Psoas muscle (tissue), 8 donors: ENCODE data around the gene COL4A4. TPM values are rescaled to one million over a fixed set of nuclear protein-coding genes. Genes with fewer than 3 reads are reported as not detected.

Experiments used
- ATAC-seq, 4 donors: fragments of 200-7000 bp; cut with Tn5 transposase; one replicate each; pipeline ENCODE4 v1.9.1; 2020; ENCODE audit warnings: moderate library complexity in 3 of 4, mild to moderate bottlenecking in 2 of 4
- DNase-seq, 2 donors: peaks; one replicate each; pipeline ENCODE4 v3.0.0-alpha.2; 2020
- H3K27ac ChIP-seq: fragments of 200-600 bp; one replicate; pipeline ENCODE4 v1.8.0; 2022
- H3K27me3 ChIP-seq, 3 donors: fragments of 200-600 bp in 1 of 3; one replicate each; pipeline versions ENCODE4 v1.6.1 to v1.8.0; 2013 to 2022; ENCODE audit warnings: low read length in 2 of 3, mild to moderate bottlenecking in 2 of 3, moderate library complexity in 1 of 3; ENCODE audit not compliant: insufficient read depth in 3 of 3
- H3K36me3 ChIP-seq, 2 donors: fragments of 200-600 bp in 1 of 2; one replicate each; pipeline versions ENCODE4 v1.6.1 to v1.8.0; 2013 to 2022; ENCODE audit warnings: low read depth in 1 of 2, mild to moderate bottlenecking in 1 of 2, moderate library complexity in 1 of 2; ENCODE audit not compliant: insufficient read depth in 1 of 2
- H3K4me1 ChIP-seq: fragments of 200-600 bp; one replicate; pipeline ENCODE4 v1.8.0; 2022
- H3K4me3 ChIP-seq: fragments of 200-600 bp; one replicate; pipeline ENCODE4 v1.8.0; 2022; ENCODE audit warnings: mild to moderate bottlenecking
- H3K9me3 ChIP-seq: fragments of 200-600 bp; one replicate; pipeline ENCODE4 v1.8.0; 2022
- WGBS, 3 donors: extraction: QIAGEN DNeasy Blood & Tissue Kit; methylation state at CpG; one replicate each; pipeline versions ENCODE4 v1.1.6 to v1.1.7; 2013; 5-methylcytosine and 5-hydroxymethylcytosine counted together
- intact Hi-C, 2 donors: fragments of 100-400 bp; cut with DNase I; formaldehyde crosslinking; loops; one replicate each; pipeline versions ENCODE4 v1.11.0 to v1.14.2; 2022
- polyA plus RNA-seq, 3 donors: library from polyadenylated mRNA; stranded (reverse); fragments of 200-250 nt; gene quantifications; one replicate each; pipeline ENCODE4 v1.2.3, GENCODE V29; 2013
- total RNA-seq, 4 donors: library from RNA; stranded (reverse); fragmentation: NEBNext Ultra II Directional in 2 of 4; extraction: Animal tissue kit (Norgen Biotek cat#: 25700) in 2 of 4; gene quantifications; one replicate each; pipeline versions ENCODE4 v1.2.1 to v1.2.4, GENCODE V29; 2021 to 2023
- TF ChIP-seq, protein P1 (sequence below): fragments of 200-600 bp; IDR thresholded peaks from one replicate; pipeline ENCODE4 v1.8.0; 2022; ENCODE audit warnings: antibody characterized with exemption
- donor health status: healthy with polysubstance abuse.
- donor health status: DM: no; HTN: no; CAD: no; lungs with moderate emphysema.
- donor health status: Bipolar disorder and iron deficiency.
- donor health status: healthy.
- donor health status: DM: yes; HTN: yes; CAD: no.
- donor health status: DM: no; HTN: no; CAD: no.
- donor health status: DM: no; HTN: no; CAD: no.
- donor health status: DM: yes; HTN: yes; CAD: no.

COL4A4 gene
- total and polyA plus RNA-seq, 7 donors: 1.7 to 16.0 (median 4.6) TPM

DNA sequence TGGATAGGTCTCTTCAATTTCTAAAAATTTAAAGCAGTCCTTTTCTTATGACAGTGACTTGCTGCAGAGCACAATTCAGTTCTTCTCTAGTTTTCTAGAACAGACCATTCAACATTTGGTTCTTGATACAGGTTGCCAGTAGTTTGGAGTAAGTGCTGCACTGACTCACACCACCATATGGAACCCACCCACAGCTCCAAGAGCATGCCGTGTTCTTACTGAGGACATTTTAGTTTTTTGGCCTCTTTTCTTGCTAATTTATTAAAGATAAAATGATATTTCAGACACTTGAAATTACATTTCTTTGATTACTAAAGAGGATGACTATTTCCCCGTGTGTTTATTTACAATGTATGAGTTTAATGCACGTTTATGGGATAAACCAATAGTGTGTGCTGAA is 120.0 kb downstream of the COL4A4 start:
- DNase-seq: no peak
- Histone ChIP-seq H3K36me3 (peaks cover 0 to 88% of the 10 kb centered on the region in 2 donors), H3K4me3 (no peak overlapping the region), H3K4me1 (no peaks in the 10 kb centered on the region), H3K27me3 (no peaks in the 10 kb centered on the region), H3K27ac (no peak overlapping the region), H3K9me3 (no peaks in the 10 kb centered on the region)
- 82 to 92% (median 86%) methylated on average over 3 of the region's 3 CpGs for WGBS, 3 donors
- TF ChIP-seq, protein P1, sequence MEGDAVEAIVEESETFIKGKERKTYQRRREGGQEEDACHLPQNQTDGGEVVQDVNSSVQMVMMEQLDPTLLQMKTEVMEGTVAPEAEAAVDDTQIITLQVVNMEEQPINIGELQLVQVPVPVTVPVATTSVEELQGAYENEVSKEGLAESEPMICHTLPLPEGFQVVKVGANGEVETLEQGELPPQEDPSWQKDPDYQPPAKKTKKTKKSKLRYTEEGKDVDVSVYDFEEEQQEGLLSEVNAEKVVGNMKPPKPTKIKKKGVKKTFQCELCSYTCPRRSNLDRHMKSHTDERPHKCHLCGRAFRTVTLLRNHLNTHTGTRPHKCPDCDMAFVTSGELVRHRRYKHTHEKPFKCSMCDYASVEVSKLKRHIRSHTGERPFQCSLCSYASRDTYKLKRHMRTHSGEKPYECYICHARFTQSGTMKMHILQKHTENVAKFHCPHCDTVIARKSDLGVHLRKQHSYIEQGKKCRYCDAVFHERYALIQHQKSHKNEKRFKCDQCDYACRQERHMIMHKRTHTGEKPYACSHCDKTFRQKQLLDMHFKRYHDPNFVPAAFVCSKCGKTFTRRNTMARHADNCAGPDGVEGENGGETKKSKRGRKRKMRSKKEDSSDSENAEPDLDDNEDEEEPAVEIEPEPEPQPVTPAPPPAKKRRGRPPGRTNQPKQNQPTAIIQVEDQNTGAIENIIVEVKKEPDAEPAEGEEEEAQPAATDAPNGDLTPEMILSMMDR: no peak
- no peak for ATAC-seq
- intact Hi-C loops: no loop called here

DNA sequence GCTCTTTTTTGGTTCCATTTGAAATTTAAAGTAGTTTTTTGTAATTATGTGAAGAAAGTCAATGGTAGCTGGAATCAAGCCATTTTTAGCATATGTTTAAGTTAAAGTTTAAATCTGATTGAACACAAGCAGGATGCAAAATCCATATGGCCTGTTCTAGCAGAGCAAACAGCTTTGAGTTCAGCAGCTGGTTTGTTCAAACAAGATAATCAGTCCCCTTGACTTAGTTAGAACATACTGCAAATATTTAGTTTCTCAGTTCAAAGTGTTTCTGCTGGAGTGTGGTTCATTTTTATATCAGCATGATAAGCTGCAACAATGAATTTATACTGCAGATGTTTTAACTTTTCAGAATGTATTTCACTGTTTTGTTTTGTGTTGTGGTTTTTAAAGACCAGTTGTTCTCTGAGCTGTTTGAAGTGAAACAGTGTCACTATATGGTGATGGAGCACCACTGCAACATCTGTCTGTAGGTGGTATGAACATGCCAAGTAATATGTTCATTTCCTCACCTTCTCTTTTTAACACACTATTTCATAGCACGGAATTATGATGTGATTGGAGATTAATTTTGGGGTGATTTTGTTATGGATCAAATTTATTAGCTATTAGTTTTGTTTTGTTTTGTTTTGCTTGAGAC is 125.3 kb downstream of the COL4A4 start:
- DNase-seq (no peak), ATAC-seq (no peak)
- 82 to 97% (median 91%) methylated on average over 1 of the region's 1 CpG for WGBS, 3 donors
- Histone ChIP-seq H3K27ac (no peak overlapping the region), H3K4me1 (no peaks in the 10 kb centered on the region), H3K4me3 (no peak overlapping the region), H3K27me3 (no peaks in the 10 kb centered on the region), H3K36me3 (peaks cover 0 to 75% of the 10 kb centered on the region in 2 donors), H3K9me3 (no peaks in the 10 kb centered on the region)
- TF ChIP-seq, protein P1: no peak
- intact Hi-C loops: no loop called here

DNA sequence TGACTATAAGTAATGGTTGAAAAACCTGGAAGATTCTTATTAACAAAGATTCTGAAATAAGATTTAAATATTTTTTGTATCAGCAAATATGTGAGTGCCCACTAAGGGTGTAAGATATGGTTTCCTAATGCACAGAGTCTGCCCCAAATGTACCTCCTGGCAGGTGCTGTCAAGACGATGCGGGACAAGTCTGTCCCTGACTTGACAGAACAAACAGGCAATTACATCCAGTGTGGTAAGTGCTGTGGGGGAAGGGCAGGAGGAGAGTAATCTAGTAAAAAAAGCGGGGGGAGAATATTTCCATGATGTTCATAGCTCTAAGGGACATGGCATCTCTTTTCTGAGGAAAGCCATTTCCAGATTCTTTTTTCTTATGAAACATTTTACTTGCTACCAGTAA is 127.5 kb downstream of the COL4A4 start:
- H3K9me3 ChIP-seq: no peaks in the 10 kb centered on the region
- no peak overlapping the region for H3K27ac ChIP-seq
- TF ChIP-seq, protein P1: no peak
- ATAC-seq (no peak), DNase-seq (no peak)
- no peaks in the 10 kb centered on the region for H3K4me1 ChIP-seq
- WGBS, 3 donors: 70 to 81% (median 76%) methylated on average over 3 of the region's 3 CpGs
- no peaks in the 10 kb centered on the region for H3K27me3 ChIP-seq
- peaks cover 0 to 76% of the 10 kb centered on the region in 2 donors for H3K36me3 ChIP-seq
- intact Hi-C loops: no loop called here
- H3K4me3 ChIP-seq: no peak overlapping the region

DNA sequence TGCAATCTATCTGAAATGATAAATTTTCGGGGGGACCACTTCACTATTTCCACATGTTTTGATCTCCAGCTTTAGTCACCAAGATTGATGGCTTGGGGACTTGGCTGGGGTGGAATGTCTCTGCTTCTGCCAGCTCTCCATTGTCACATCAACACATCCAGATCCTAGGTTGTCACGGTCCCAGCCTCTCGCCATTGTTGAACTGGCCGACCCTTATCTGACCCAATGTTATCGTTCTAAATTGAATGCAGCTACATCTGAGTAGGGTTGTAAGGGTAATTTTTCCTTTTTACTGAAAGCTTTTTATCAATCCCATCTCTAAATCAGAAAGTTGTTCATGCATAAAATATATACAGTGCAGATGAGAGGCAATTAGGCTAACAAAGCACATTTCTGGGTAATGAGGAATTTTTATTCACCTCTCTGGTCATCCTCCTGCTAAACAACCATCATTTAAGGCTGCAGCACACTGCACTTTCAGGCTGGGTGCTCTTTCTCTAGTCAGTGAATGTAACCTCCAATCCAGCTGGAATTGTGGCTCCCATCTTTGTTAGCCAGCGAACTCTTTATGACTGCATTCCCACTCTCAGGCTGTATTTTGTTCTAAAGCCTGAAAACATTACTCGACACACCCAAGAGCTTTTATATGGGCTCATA is 128.2 kb downstream of the COL4A4 start:
- Histone ChIP-seq H3K4me3 (no peak overlapping the region), H3K27me3 (no peaks in the 10 kb centered on the region), H3K27ac (no peak overlapping the region), H3K4me1 (no peaks in the 10 kb centered on the region), H3K9me3 (no peaks in the 10 kb centered on the region), H3K36me3 (peaks cover 0 to 77% of the 10 kb centered on the region in 2 donors)
- TF ChIP-seq, protein P1: no peak
- WGBS, 3 donors: 53 to 56% (median 56%) methylated on average over 7 of the region's 7 CpGs
- DNase-seq (no peak), ATAC-seq (no peak)
- intact Hi-C loops: no loop called here
